Measurements from ENCODE around the gene B4GAT1. TPM values are rescaled to one million over a fixed set of nuclear protein-coding genes. Genes with fewer than 3 reads are reported as not detected.

Gene B4GAT1
- total and polyA plus RNA-seq, 10 of the 15 experiments (the other 5 are each of a cell fraction or from before 2014, with no cell fraction given): 0.55 to 11.1 (median 4.3) TPM

DNA sequence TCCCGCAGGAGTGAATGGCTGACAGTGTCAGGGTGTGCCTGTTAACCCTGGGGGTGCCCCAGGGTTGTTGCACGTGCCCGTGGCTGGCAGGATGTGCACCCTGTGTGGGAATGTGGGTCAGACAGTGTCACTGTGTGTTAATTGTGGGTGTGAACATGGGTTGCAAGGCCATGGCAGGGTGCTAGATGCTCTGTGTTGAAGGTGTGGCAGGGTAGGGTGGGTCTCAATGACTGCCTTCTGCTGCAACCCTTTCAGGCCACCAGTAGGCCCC lies 19.5 kb downstream of the B4GAT1 start:
- H3K4me3 ChIP-seq: no peak overlapping the region
- H3K36me3 ChIP-seq (ENCODE audit: control insufficient read depth in 2 of 2, insufficient read depth in 2 of 2, low read length in 1 of 2): no peaks in the 10 kb centered on the region
- peak overlapping the region; percentile 61; the same call in 1 of the 2 replicates for H2AFZ ChIP-seq (ENCODE audit: control insufficient read depth, low read depth, low read length)
- H3K9ac ChIP-seq (ENCODE audit: control insufficient read depth, insufficient read depth, low read length): no peak overlapping the region
- no peak overlapping the region for H3K27ac ChIP-seq (ENCODE audit: control insufficient read depth, insufficient read depth)
- intact Hi-C loops (cut with micrococcal nuclease; ENCODE audit: unreplicated experiment) (loop anchor here (1.0 to 2.0 kb wide), 2 partner anchors 16 to 105 kb away; no protein-coding TSS in a partner anchor), in situ Hi-C loops (cut with MboI) (no loop called here)
- H3K27me3 ChIP-seq (replicated peaks in 1 of 2; ENCODE audit: control insufficient read depth in 2 of 2, insufficient read depth in 2 of 2, low read length in 1 of 2): no peaks in the 10 kb centered on the region; a peak in 1 of 4 replicates
- no peaks in the 10 kb centered on the region for H3K79me2 ChIP-seq (ENCODE audit: control insufficient read depth, insufficient read depth, low read length)
- H3K9me3 ChIP-seq (replicated peaks; ENCODE audit: control insufficient read depth, insufficient read depth, low read length): no peaks in the 10 kb centered on the region
- CTCF ChIA-PET: no interaction called here
- H3K4me1 ChIP-seq (ENCODE audit: control insufficient read depth, insufficient read depth, low read length): peaks cover 10% of the 10 kb centered on the region; the same call in 1 of the 2 replicates
- peak; percentile 30; the same call in 1 of the 2 replicates for TF ChIP-seq HDGF (IDR thresholded peaks at IDR 0.05)
- TF ChIP-seq MYB (IDR thresholded peaks at IDR 0.05; ENCODE audit: borderline replicate concordance, low read depth, low read length): no peak
- 0 out of 2 replicates have a peak, but pooled peaks have one; percentile 16 for TF ChIP-seq NR2F1 (conservative IDR thresholded peaks at IDR 0.05)
- no TSS peak for BruUV-seq (replicated peaks)
- POLR2A ChIA-PET: no interaction called here
- DNase-seq (ENCODE audit: low read depth, low spot score) (no peak), ATAC-seq (peak; percentile 48), FAIRE-seq (no peak)
- H3K4me2 ChIP-seq (ENCODE audit: control insufficient read depth, insufficient read depth): no peak overlapping the region
- H4K20me1 ChIP-seq (ENCODE audit: control insufficient read depth, insufficient read depth): no peaks in the 10 kb centered on the region
- RAD21 ChIA-PET (ENCODE audit: unreplicated experiment): no interaction called here
- SMC1A ChIA-PET (ENCODE audit: uncharacterized antibody, unreplicated experiment): no interaction called here
- whole genome bisulfite sequencing (ENCODE audit: insufficient coverage, insufficient replicate concordance, low lambda C conversion rate, missing lambda C conversion rate): 70% methylated on average over 3 of the region's 3 CpGs

DNA sequence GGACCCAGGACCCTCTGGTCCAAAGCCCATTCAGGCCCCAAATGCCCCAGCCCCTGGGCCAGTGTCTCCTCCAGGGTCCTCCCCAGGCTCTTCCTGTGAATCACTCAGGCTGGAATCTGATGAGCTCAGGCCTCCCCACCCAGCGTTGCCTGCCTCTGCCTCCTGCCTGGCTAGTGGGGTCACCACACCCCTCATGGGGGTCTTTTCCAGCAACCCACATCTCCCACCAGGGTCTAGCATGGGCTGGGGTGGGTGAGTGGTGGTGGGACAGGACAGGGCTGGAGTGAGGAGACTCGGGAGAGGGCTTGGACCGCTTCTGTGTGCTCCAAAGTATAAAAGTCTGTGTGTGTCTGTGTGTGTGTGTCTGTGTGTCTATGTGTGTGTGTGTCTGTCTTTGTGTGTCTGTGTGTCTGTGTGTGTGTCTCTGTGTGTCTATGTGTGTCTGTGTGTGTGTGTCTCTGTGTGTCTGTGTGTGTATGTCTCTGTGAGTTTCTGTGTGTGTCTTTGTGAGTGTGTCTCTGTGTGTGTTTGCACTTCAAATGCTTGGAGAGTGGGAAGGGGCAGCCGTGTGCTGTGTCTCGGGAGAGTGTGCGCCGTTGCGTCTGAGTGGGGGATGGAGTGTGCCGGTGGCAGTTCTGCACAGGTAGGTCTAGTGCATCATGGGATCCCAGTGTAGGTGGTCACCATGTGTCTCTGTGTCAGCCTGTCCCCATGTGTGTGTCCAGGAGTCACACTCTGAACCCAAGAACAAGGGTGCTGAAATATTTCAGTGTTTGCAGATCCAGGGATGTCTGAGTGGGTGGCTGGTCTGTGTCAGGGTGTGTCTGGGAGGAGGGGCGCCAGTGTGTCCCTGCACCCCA lies 20.0 kb downstream of the B4GAT1 start:
- no peak overlapping the region for H3K27ac ChIP-seq (ENCODE audit: control insufficient read depth, insufficient read depth)
- no peak overlapping the region for H3K4me3 ChIP-seq
- ChIA-PET CTCF (interaction anchor here (1.5 to 3.8 kb wide), 2 partner anchors 10 to 15 kb away, joined by 6 to 34 read pairs; partner anchors contain the start of gene CD248), SMC1A (ENCODE audit: uncharacterized antibody, unreplicated experiment) (interaction anchor here (3.4 kb wide), 1 partner anchor 15 kb away, joined by 12 read pairs; no protein-coding TSS in a partner anchor), RAD21 (ENCODE audit: unreplicated experiment) (interaction anchor here (1.0 kb wide), 2 partner anchors 14 to 16 kb away, joined by 3 to 4 read pairs; no protein-coding TSS in a partner anchor), POLR2A (interaction anchor here (0.7 kb wide), 1 partner anchor 16 kb away, joined by 3 read pairs; no protein-coding TSS in a partner anchor)
- 63% methylated on average over 10 of the region's 10 CpGs for WGBS (ENCODE audit: insufficient coverage, insufficient replicate concordance, low lambda C conversion rate, missing lambda C conversion rate)
- intact Hi-C loops (cut with micrococcal nuclease; ENCODE audit: unreplicated experiment): loop anchor here (1.0 to 2.0 kb wide), 2 partner anchors 15 to 105 kb away; no protein-coding TSS in a partner anchor
- in situ Hi-C loops (cut with MboI): no loop called here
- no peaks in the 10 kb centered on the region for H4K20me1 ChIP-seq (ENCODE audit: control insufficient read depth, insufficient read depth)
- no peaks in the 10 kb centered on the region for H3K79me2 ChIP-seq (ENCODE audit: control insufficient read depth, insufficient read depth, low read length)
- no peak overlapping the region for H3K9ac ChIP-seq (ENCODE audit: control insufficient read depth, insufficient read depth, low read length)
- H2AFZ ChIP-seq (ENCODE audit: control insufficient read depth, low read depth, low read length): no peak overlapping the region
- TF ChIP-seq, protein P1, sequence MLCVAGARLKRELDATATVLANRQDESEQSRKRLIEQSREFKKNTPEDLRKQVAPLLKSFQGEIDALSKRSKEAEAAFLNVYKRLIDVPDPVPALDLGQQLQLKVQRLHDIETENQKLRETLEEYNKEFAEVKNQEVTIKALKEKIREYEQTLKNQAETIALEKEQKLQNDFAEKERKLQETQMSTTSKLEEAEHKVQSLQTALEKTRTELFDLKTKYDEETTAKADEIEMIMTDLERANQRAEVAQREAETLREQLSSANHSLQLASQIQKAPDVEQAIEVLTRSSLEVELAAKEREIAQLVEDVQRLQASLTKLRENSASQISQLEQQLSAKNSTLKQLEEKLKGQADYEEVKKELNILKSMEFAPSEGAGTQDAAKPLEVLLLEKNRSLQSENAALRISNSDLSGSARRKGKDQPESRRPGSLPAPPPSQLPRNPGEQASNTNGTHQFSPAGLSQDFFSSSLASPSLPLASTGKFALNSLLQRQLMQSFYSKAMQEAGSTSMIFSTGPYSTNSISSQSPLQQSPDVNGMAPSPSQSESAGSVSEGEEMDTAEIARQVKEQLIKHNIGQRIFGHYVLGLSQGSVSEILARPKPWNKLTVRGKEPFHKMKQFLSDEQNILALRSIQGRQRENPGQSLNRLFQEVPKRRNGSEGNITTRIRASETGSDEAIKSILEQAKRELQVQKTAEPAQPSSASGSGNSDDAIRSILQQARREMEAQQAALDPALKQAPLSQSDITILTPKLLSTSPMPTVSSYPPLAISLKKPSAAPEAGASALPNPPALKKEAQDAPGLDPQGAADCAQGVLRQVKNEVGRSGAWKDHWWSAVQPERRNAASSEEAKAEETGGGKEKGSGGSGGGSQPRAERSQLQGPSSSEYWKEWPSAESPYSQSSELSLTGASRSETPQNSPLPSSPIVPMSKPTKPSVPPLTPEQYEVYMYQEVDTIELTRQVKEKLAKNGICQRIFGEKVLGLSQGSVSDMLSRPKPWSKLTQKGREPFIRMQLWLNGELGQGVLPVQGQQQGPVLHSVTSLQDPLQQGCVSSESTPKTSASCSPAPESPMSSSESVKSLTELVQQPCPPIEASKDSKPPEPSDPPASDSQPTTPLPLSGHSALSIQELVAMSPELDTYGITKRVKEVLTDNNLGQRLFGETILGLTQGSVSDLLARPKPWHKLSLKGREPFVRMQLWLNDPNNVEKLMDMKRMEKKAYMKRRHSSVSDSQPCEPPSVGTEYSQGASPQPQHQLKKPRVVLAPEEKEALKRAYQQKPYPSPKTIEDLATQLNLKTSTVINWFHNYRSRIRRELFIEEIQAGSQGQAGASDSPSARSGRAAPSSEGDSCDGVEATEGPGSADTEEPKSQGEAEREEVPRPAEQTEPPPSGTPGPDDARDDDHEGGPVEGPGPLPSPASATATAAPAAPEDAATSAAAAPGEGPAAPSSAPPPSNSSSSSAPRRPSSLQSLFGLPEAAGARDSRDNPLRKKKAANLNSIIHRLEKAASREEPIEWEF (IDR thresholded peaks at IDR 0.05; ENCODE audit: insufficient replicate concordance, low read depth, low read length): no peak
- no peak for TF ChIP-seq YY1 (IDR thresholded peaks at IDR 0.05; ENCODE audit: low read depth, low read length)
- BruUV-seq (replicated peaks): no TSS peak
- no peaks in the 10 kb centered on the region for H3K36me3 ChIP-seq (ENCODE audit: control insufficient read depth in 2 of 2, insufficient read depth in 2 of 2, low read length in 1 of 2)
- ATAC-seq: no peak
- peaks cover 10% of the 10 kb centered on the region; the same call in 1 of the 2 replicates for H3K4me1 ChIP-seq (ENCODE audit: control insufficient read depth, insufficient read depth, low read length)
- H3K9me3 ChIP-seq (replicated peaks; ENCODE audit: control insufficient read depth, insufficient read depth, low read length): no peaks in the 10 kb centered on the region
- no peaks in the 10 kb centered on the region; a peak in 1 of 4 replicates for H3K27me3 ChIP-seq (replicated peaks in 1 of 2; ENCODE audit: control insufficient read depth in 2 of 2, insufficient read depth in 2 of 2, low read length in 1 of 2)
- peak; percentile 35 for FAIRE-seq
- DNase-seq (ENCODE audit: low read depth, low spot score): no peak
- H3K4me2 ChIP-seq (ENCODE audit: control insufficient read depth, insufficient read depth): no peak overlapping the region
